Inferior parietal cortex (tissue), 1 donor: ENCODE measurements around the gene C12orf42.
"Not testable (repeated sequence)": the region's sequence is repeated elsewhere in the genome, so short reads cannot be mapped to it uniquely, and the experiment has no call there.

Experiments used
- DNase-seq: peaks from one replicate; pipeline ENCODE4 v3.0.0-alpha.2; 2016; ENCODE audit errors: extremely low spot score

Gene C12orf42

DNA sequence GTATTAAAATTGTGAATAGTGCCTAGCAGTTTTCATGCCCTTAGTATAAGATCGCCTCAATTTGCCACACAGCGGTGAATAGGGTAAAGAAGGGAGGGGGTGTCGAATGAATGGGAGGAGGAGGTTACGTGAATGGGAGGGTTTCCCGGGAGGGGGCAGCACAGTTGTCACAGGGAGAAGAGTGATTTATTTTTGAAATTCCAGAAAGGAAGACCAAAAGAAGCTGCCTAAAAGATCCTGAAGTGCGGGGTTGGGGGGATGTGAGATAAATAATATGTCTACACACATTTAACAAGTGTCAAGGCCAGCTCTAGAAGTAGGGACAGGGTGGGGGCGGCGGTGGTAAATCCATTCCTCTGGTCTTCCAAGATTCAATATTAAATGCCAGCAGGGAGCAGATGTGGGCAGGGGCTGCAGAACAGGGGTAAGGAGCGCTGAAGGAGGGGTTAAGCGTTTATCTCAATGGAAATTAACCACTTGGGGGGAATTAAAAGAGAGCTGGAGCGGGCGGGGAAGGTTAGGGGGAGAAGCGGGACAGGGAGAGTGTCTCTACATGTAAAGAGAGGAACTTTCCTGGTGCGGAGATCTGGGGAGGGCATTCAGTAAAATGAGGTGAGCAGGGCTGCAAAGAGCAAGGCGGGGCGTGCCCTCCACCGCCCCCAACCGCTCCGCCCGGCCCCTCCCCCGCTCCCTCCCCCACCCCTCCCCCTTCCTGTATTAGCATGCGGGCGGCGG is 867 bp downstream of the C12orf42 start:
- DNase-seq: no peak

DNA sequence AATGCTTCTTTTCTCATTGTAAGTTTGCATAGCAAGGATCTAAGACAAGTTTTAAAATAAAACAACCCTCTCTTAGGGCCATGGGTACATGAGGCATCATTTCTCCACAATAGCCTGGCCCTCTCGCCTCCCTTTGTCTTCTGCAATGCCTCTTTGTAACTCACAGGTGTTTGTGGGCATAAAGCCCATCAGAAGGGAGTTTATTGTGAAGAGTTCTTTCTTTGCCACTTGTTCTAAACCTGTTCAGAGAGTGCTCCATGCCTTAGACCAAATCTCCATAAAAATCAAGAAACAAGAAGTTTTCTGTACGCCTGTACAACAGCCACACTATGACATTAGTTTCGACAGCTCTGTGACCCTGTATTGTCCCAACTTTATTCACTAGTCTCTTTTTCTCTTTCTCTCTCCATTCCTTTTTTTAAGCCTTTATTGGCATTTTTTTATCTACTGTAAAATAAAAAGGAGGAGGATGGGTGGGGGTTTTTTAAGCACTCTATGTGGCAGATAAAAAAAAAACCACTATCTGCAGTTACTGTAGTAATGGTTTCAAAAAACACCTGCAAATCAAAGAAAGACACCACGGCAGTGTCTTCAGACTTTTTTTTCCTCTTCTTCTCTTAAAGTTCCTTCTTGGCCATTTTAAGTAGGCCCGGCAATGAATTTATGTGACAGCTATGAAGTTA is 1.6 kb downstream of the C12orf42 start:
- no peak for DNase-seq

DNA sequence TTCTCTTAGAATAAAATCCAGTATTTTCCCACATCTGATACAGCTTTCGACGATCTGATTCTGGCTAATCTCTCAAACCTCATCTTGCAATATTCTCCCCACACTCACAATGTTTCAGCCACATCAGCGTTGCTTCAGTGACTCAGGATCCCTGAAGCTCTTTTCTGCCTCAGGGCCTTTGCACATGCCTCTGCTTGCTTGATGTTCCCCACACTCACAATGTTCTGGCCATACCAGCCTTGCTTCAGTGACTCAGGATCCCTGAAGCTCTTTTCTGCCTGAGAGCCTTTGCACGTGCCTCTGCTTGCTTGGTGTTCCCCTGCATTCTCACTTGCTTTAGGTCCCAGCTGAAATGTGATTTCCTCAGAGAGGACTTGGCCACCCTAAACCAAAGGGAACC is 2.6 kb downstream of the C12orf42 start:
- no peak for DNase-seq

DNA sequence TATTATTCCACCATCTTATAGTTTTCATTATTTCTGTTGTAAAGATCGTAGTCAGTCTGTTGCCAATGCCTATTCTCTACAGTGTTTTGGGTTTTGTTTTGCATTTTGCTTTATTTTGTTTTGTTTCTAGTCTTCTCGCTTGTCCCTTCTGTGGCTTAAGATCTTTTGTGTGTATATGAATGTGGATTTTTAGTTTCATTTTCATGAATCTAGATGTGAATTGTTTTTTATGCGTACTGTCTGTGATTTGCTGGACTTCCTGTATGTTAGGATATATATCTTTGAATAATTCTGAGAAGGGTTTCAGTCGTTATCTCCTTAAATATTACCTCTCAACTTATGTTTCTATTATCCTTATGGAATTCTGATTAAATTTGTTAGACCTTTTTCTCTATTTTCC is 13.4 kb downstream of the C12orf42 start:
- no peak for DNase-seq

DNA sequence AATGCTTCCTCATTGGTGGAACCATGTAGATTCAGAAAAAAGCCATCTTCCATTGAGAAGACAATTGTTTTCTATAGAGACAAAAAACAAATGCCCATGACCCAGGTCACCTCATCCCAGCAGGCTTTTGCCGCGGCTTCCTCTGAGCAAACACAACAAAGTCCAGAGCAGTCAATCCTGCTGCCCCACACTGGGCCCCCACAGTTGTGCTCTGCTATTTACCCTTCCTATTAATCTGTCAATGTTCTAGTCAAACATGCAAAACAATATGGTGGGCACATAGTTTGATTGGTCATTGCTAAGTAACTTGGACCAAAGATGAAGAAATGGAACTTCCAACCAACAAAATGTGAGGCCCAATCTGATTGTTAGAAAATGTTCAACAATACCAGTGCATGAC is 20.7 kb downstream of the C12orf42 start:
- DNase-seq: no peak

DNA sequence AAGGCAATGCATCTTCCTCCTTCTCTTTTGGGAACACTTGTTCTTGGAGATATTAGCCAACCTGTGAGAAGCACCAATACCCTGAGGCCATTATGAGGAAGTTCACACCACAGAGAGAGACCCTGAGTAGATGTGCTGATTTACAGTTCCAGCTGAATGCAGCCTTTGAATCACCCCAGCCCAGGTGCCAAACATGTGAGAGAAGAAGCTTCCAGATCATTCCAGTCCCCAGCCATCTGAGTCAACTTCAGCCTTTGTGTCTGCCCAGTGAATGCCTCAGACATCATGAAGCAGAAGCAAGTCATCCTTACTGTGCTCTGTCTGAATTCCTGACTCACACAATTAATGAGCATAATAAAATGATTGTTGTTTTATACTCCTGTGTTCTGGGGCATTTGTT is 25.1 kb downstream of the C12orf42 start:
- no peak for DNase-seq

DNA sequence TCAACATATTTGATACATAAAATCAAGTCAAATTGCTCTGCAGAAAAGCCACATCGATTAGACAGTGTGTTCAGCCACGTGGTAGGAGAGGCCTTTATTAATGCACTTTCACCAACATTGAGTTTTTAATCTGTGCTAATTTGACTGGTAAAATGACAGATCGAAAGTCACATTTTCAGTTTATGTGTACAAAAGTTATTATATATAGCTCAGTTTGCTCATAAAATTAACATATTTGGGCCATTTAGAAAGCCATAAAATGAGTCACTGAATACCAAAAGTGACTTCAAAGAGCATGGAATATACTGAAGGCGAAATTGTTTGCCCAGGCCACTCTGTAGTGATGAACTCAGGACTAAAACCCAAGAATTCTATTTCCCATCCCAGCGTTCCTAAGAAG is 26.0 kb downstream of the C12orf42 start:
- DNase-seq: no peak

DNA sequence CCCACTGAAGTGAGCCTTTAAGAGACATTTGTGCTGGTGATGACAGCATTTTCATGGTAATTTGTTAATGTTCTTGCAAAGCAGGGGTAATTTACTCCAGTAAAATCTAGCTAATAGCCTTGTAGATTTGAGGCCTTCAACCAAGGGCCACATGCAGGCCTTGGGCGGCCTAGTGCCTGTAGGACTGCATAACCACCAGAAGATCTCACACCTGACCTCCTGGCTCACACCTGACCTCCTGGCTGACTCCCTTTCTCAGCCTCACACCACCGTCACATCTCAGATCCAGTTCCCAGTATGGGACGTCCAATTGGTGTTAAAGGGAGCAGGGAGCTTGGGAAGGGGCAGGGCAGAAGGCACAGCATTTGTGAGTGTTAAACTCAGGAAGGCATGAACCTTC is 26.9 kb downstream of the C12orf42 start:
- no peak for DNase-seq

DNA sequence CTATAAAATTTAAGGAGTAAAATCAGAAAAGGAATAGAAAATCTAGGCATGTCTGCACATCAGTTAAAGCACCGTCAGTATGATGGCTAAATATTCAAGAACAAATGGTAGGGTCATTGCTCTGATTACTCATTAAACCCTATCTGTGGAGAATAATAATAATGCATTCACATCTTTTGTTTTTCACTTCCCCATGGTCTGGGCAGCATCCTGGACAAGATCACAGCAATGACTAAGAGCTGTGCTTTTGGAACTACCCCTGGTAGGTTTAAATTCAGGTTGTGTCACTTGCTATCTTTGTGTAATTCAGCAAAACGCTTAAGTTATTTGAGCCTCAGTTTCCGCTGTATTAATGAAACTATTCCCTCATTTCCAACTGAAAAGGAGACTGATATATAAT is 33.1 kb downstream of the C12orf42 start:
- no peak for DNase-seq

DNA sequence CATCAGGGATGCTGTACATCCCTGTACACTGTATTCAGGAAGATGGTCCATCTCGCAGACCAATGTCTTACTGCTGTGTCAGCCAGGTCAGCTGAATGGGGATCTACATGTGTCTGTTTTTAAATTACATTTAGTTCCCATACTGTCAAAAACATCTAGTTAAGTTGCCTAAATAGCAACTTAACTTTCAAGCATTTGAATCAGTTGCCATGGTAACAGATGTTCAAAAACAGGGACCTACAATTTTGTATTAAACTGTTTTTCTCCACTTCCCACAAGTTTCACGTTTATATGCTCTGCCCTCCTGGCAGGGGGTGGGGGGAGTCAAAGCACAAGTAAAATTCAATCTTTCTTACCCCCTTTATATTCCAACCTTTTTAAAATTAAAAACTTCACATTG is 38.3 kb downstream of the C12orf42 start:
- no peak for DNase-seq

DNA sequence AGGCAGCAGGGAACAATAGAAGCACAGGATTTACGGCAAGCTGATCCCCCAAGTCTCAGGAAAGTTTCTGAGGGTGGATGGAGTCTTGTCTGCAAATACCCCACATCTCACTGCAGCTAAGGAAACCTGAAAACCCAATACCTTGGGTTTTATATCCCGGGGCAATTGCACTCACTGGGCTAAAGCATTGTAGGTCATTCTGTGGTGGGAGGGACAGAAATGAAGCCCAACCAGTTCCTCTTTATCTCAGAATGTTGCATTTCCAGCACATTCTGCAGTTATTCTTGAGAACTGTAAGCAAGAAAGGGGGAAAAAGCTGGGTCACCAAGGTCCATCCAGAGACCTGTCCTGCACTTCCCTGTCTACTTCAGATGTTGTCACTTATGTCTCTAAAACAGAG is 39.8 kb downstream of the C12orf42 start:
- DNase-seq: no peak

DNA sequence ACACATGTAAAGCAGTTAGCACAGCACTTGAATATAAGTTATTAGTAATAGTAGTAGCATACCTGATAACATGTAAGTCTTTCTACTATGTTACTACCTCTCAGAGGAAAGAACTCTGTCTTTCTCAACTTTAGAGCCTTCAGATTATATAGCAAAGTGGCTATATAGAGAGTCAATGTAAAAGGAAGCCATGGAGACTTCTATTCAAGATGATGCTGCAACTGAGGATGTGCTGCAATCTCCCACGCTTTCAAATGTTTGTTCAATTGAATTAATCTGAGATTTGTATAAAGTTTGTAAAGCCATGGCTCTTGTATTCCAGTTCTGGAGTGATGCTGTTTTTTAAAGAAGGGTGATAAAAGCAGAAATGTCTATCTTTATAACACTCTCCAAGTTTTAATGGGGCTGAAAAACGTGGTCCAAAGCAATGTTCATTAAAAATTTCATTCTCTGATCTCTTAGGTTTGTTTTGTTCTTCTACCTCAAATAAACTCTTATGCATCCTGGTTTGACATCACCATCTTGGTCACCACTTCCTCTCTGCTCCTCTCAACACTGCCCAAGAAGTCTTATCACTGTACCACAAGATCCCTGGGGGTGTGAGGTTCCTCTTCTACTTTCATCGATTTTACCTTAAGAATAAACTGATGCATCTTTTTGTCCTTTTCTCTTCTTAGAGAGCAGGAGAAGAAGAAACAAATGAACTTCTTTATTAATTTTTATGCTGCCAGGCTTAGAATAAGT is 40.6 kb downstream of the C12orf42 start:
- DNase-seq: no peak

DNA sequence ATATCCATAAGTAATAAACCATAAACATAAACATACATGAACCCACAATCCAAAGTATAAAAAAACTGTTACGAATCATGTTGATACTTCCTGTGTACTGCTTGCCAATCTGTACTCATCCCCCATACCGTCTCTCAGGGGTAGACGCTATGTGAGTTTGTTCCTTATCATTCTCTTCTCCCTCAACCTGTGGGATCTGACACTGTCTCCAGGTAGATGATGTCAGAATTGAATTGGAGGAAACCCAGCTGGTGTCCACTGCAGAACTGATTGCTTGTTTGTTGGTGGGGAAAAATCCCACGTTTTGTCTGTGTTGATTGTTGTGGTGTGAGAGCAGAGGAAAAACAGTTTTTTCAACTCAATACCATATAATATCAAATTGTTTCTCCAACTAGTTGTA is 50.8 kb downstream of the C12orf42 start:
- no peak for DNase-seq

DNA sequence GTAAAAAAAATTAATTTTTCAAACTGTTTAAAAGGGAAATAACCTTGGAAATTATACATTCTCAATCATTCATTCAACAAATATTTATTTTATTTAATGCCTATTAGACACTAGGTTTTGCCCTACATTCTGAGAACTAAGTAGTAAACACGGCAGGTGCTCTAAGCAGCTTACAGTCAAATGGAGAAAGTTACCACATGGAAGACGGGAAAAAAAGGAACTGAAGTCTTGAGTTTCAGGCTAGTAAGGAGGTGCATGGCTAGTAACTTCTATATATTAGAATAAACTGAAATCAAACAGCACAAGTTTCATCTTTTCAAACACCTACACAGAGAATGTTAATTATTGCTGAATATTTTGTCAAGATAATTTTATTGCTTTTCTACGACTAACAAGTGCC is 52.9 kb downstream of the C12orf42 start:
- DNase-seq: no peak

DNA sequence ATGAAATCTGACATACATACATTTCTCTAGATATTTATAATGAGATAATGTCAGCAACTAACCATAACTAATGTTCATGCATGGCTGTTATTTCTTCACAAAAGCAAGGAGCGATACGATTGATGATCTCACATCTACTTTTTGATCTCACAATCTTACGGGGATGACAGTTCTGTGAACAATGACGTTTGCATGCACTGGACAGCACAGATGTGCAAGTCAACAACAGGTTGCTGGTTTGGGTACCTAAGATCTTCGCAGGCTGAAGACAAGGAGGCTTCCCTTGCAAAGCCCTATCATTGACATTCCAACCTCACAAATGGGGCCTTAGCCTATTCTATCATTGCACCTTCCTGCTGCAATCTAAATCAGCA is 53.6 kb downstream of the C12orf42 start:
- DNase-seq: no peak

DNA sequence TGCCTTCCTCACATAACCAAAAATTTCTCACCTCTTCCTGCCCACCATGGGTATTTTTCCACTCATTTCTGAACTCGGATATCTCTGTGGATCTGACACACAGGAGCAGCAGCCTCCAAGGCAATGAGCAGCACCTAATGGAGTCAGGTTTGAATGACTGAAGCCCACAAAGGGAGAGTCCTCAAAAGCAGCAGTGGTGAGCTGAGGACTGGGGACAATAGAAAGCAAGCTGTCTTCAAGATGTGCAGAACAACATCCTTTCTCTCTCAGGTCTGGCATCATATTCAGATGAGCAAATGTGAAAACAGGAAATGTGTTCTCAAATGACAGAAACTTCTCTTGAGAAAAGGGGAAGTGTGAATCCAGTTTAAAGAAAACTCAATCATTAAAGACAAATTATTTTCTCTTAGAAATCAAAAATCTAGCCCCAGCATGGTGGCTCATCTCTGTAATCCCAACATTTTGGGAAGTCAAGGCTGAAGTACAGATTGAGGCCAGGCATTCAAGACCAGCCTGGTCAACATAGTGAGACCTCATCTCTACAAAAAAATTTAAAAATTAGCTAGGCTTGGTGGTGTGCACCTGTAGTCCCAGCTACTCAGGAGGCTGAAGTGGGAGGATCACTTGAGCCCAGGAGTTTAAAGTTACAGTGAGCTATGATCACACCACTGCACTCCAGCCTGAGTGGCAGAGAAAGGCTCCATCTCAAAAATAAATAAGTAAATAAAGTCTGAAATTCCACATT is 54.2 kb downstream of the C12orf42 start:
- no peak for DNase-seq

DNA sequence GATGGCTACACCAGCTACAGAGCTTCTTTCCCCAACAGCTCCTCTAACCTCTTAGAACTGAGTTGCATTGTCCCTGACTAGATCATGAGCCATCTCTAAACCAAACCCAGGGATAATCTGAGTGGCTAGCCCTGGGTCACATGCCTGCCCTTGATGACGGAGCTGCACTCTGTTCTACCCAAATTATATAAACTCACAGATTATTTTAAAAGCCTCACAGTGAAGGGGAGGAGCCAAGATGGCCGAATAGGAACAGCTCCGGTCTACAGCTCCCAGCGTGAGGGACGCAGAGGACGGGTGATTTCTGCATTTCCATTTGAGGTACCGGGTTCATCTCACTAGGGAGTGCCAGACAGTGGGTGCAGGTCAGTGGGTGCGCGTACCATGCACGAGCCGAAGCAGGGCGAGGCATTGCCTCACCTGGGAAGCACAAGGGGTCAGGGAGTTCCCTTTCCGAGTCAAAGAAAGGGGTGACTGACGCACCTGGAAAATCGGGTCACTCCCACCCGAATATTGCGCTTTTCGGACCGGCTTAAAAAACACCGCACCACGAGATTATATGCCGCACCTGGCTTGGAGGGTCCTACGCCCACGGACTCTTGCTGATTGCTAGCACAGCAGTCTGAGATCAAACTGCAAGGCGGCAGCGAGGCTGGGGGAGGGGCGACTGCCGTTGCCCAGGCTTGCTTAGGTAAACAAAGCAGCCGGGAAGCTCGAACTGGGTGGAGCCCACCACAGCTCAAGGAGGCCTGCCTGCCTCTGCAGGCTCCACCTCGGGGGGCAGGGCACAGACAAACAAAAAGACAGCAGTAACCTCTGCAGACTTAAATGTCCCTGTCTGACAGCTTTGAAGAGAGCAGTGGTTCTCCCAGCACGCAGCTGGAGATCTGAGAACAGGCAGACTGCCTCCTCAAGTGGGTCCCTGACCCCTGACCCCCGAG is 61.3 kb downstream of the C12orf42 start:
- not testable (repeated sequence) for DNase-seq

DNA sequence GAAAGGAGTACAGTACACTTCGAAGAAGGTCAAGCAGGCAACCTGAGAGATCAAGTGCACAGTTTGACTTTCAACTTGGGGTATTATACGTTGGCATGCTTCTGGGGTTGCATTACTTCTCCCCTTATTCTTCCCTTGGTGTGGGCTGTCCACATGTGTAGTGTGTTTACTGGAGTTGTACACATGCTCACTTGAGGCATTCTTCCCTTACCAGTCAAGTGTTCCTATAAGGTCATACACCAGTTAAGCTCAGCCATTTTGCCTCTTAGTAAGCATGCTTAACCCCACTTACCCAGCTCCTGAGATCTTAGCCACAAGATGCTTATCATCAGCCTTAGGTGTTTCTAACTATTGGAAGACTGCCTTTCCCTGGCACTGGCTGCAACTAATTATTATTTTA is 63.8 kb downstream of the C12orf42 start:
- DNase-seq: no peak

DNA sequence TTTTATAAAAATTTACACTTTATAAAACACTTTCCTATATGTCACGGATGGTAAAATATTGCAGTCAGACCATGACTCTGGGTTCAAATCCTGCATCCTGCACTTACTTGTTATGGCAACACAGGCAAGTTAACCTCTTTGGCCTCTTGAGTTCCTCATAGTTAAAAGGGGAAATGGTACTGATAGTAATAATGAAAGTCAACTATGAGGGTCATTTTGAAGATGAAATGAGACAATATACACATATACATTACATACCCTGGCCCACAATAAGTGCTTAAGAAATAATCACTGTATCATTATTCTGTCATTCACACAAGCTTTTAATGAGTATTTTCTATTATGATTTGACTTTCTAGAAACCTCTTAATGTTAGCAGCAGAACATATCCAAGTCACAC is 64.4 kb downstream of the C12orf42 start:
- no peak for DNase-seq

DNA sequence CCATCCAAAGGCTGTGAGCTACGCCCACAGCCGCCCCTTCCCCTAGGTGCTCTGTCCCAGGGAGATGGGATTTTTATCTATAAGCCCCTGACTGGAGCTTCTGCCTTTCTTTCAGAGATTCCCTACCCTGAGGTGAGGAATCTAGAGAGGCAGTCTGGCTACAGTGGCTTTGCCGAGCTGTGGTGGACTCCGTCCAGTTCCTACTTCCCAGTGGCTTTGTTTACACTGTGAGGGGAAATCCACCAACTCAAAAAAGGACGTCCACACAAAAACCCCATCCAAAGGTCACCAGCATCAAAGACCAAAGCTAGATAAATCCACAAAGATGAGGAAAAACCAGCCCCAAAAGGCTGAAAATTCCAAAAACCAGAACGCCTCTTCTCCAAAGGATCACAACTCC is 70.1 kb downstream of the C12orf42 start:
- DNase-seq: not testable (repeated sequence)
